GM12878 (cell line): Measurements from ENCODE around the gene LRSAM1. TPM values are rescaled to one million over a fixed set of nuclear protein-coding genes. Genes with fewer than 3 reads are reported as not detected.

Experiments used
- ATAC-seq: fragments of 200-7000 bp; cut with Tn5 transposase; 3 replicates; pipeline ENCODE4 v1.9.1; 2020; ENCODE audit warnings: mild to moderate bottlenecking, moderate library complexity
- BruUV-seq: library from RNA; stranded (reverse); fragments of 400-500 nt; replicated peaks from 2 replicates; lab custom pipeline; 2021; lab: Mats Ljungman, UMichigan
- CTCF ChIA-PET: fragments of 300-600 bp; sonication (Branson Sonifier 250); formaldehyde crosslinking; extraction: SDS; loops from one replicate; lab custom pipeline; 2021; ENCODE audit warnings: inconsistent platforms; lab: Yijun Ruan, JAX
- POLR2A ChIA-PET: fragments of 350-600 bp; formaldehyde crosslinking; extraction: SDS; loops from one replicate; lab custom pipeline; 2021; ENCODE audit warnings: inconsistent platforms; lab: Charles Lee
- RAD21 ChIA-PET: fragments of 300-600 bp; sonication (Branson Sonifier 250); formaldehyde crosslinking; loops from one replicate; lab custom pipeline; 2023; ENCODE audit warnings: antibody characterized with exemption; ENCODE audit not compliant: unreplicated experiment; lab: Charles Lee
- SMC1A ChIA-PET: fragments of 300-600 bp; sonication (Branson Sonifier 250); formaldehyde crosslinking; loops from one replicate; lab custom pipeline; 2023; ENCODE audit not compliant: unreplicated experiment, uncharacterized antibody; lab: Charles Lee
- DNase-seq: peaks from one replicate; pipeline ENCODE4 v3.0.0-alpha.2; 2011; ENCODE audit warnings: low read depth, low spot score
- FAIRE-seq: peaks from 3 replicates; lab custom pipeline; 2011; peaks lifted over from hg19 to GRCh38; lab: Jason Lieb, UNC
- H2AFZ ChIP-seq: 2 replicates; pipeline ENCODE4 v1.6.0; 2011; ENCODE audit warnings: low read depth, low read length, control low read depth; ENCODE audit not compliant: control insufficient read depth
- H3K27ac ChIP-seq: 2 replicates; pipeline ENCODE4 v1.5.1; 2011; ENCODE audit warnings: control low read depth; ENCODE audit not compliant: control insufficient read depth, insufficient read depth
- H3K27me3 ChIP-seq, 2 experiments: replicated peaks in 1 of 2; 2 replicates each; pipeline versions ENCODE4 v1.6.0 to v1.6.1; 2011; ENCODE audit warnings: low read length in 1 of 2; ENCODE audit not compliant: control insufficient read depth in 2 of 2, insufficient read depth in 2 of 2
- H3K36me3 ChIP-seq, 2 experiments: 2 replicates each; pipeline ENCODE4 v1.5.1; 2011; ENCODE audit warnings: low read length in 1 of 2; ENCODE audit not compliant: control insufficient read depth in 2 of 2, insufficient read depth in 2 of 2
- H3K4me1 ChIP-seq: 2 replicates; pipeline ENCODE4 v1.6.1; 2011; ENCODE audit warnings: mild to moderate bottlenecking, low read length, moderate library complexity, mixed read lengths; ENCODE audit not compliant: control insufficient read depth, insufficient read depth
- H3K4me2 ChIP-seq: 2 replicates; pipeline ENCODE4 v1.6.0; 2011; ENCODE audit warnings: control low read depth; ENCODE audit not compliant: control insufficient read depth, insufficient read depth
- H3K4me3 ChIP-seq: fragments of 200-600 bp; sonication (generic); 2 replicates; pipeline ENCODE4 v1.5.1; 2016
- H3K79me2 ChIP-seq: 2 replicates; pipeline ENCODE4 v1.6.0; 2011; ENCODE audit warnings: low read length; ENCODE audit not compliant: control insufficient read depth, insufficient read depth
- H3K9ac ChIP-seq: 2 replicates; pipeline ENCODE4 v1.8.0; 2011; ENCODE audit warnings: low read length, control low read depth, mixed read lengths; ENCODE audit not compliant: control insufficient read depth, insufficient read depth
- H3K9me3 ChIP-seq: replicated peaks from 3 replicates; pipeline ENCODE4 v1.5.1; 2011; ENCODE audit warnings: mild to moderate bottlenecking, low read length; ENCODE audit not compliant: control insufficient read depth, insufficient read depth
- H4K20me1 ChIP-seq: 2 replicates; pipeline ENCODE4 v1.6.0; 2011; ENCODE audit not compliant: control insufficient read depth, insufficient read depth
- HDGF ChIP-seq: fragments of 450-650 bp; IDR thresholded peaks from 2 replicates; pipeline ENCODE4 v1.6.1; 2016; ENCODE audit warnings: antibody characterized with exemption
- LARP7 ChIP-seq: fragments of 450-650 bp; IDR thresholded peaks from 2 replicates; pipeline ENCODE4 v1.6.1; 2017; ENCODE audit warnings: mild to moderate bottlenecking
- POLR2AphosphoS2 ChIP-seq: IDR thresholded peaks from 2 replicates; pipeline ENCODE4 v1.6.1; 2011; ENCODE audit warnings: low read depth, mild to moderate bottlenecking, low read length, improper control_type of control experiment, moderate library complexity
- POU2F2 ChIP-seq: IDR thresholded peaks from 3 replicates; pipeline ENCODE4 v1.6.1; 2011; ENCODE audit warnings: low read depth, mild to moderate bottlenecking, low read length, borderline replicate concordance
- SIN3A ChIP-seq: IDR thresholded peaks from 2 replicates; pipeline ENCODE4 v1.6.1; 2012; ENCODE audit warnings: low read depth, low read length, improper control_type of control experiment
- WRNIP1 ChIP-seq: IDR thresholded peaks from 2 replicates; pipeline ENCODE4 v1.6.1; 2011; ENCODE audit warnings: low read depth, low read length, improper control_type of control experiment, borderline replicate concordance
- ZBTB40 ChIP-seq: fragments of 450-650 bp; IDR thresholded peaks from 2 replicates; pipeline ENCODE4 v1.6.1; 2016; ENCODE audit warnings: mild to moderate bottlenecking, moderate library complexity, borderline replicate concordance
- WGBS: methylation state at CpG from one replicate; pipeline ENCODE4 v1.1.6; 2016; ENCODE audit warnings: low lambda C conversion rate; ENCODE audit not compliant: insufficient replicate concordance, insufficient coverage; ENCODE audit errors: missing lambda C conversion rate; 5-methylcytosine and 5-hydroxymethylcytosine counted together
- in situ Hi-C: fragments of 300-500 bp; cut with MboI; formaldehyde crosslinking; loops from 9 replicates; pipeline ENCODE4 v1.14.3; 2018; ENCODE audit warnings: mixed read lengths
- intact Hi-C: fragments of 100-400 bp; cut with micrococcal nuclease; formaldehyde crosslinking; loops from one replicate; pipeline ENCODE4 v1.14.2; 2022; ENCODE audit not compliant: unreplicated experiment
- polyA plus RNA-seq, 11 experiments: library from polyadenylated mRNA; depleted of rRNA in 4 of 11; unstranded in 6 of 11; stranded (reverse) in 5 of 11; fragments of >200 nt; fragmentation: Nextera tagmentation in 4 of 11; fragmentation: Illumina TruSeq in 1 of 11; extraction: Ambion mirVana in 4 of 11; extraction: Trizol in 1 of 11; gene quantifications; 1 replicate in 1 of 11; 2 replicates in 10 of 11; pipeline versions ENCODE4 v1.2.1 to v1.2.3, GENCODE V29; 2011 to 2016; ENCODE audit warnings: inconsistent platforms in 2 of 11, missing spikeins in 2 of 11, low read depth in 1 of 11
- total RNA-seq, 4 experiments: library from RNA; depleted of rRNA in 3 of 4; stranded (reverse); fragments of >200 nt in 3 of 4; fragmentation: Illumina TruSeq in 1 of 4; extraction: Trizol in 1 of 4; gene quantifications; 2 replicates each; pipeline versions ENCODE4 v1.2.1 to v1.2.3, GENCODE V29; 2013 to 2021

The LRSAM1 gene
- total and polyA plus RNA-seq, 10 of the 15 experiments (the other 5 are each of a cell fraction or from before 2014, with no cell fraction given): 0.14 to 23.4 (median 11.7) TPM

GRCh38 chr9:127450243-127450760 is 1.0 kb upstream of the LRSAM1 start:
- in situ Hi-C loops: no loop called here
- ChIA-PET CTCF (interaction anchor here (0.8 to 2.2 kb wide), 6 partner anchors 27 to 510 kb away, joined by 3 to 7 read pairs (median 4); partner anchors contain the start of genes TOR2A and ZNF79), SMC1A (interaction anchor here (0.9 to 1.6 kb wide), 5 partner anchors 26 to 235 kb away, joined by 3 to 7 read pairs (median 4); partner anchors contain the start of gene ZNF79), POLR2A (interaction anchor here (0.6 to 3.7 kb wide), 5 partner anchors 17 to 183 kb away, joined by 3 to 26 read pairs (median 5); partner anchors contain the start of genes SLC2A8 and ZNF79), RAD21 (interaction anchor here (0.8 to 1.2 kb wide), 3 partner anchors 54 to 508 kb away, joined by 3 to 4 read pairs (median 4); no protein-coding TSS in a partner anchor)
- intact Hi-C loops: loop anchor here (10.0 kb wide), 1 partner anchor 236 kb away; no protein-coding TSS in a partner anchor
- no TSS peak for BruUV-seq
- ATAC-seq: peak; percentile 1
- no peaks in the 10 kb centered on the region; the same call in 2 of the 3 replicates for H3K9me3 ChIP-seq
- FAIRE-seq: no peak
- peak overlapping the region; percentile 95 for H3K9ac ChIP-seq
- no peaks in the 10 kb centered on the region for H3K27me3 ChIP-seq
- DNase-seq: no peak
- peaks cover 17 to 44% of the 10 kb centered on the region in 2 experiments for H3K36me3 ChIP-seq
- WGBS: 2% methylated on average over 14 of the region's 14 CpGs
- peak overlapping the region; percentile 93 for H3K4me3 ChIP-seq
- peaks cover 49% of the 10 kb centered on the region for H3K79me2 ChIP-seq
- TF ChIP-seq HDGF: no peak
- TF ChIP-seq ZBTB40: 0 out of 2 replicates have a peak, but pooled peaks have one; percentile 9
- TF ChIP-seq POLR2AphosphoS2: no peak
- 0 out of 3 replicates have a peak, but pooled peaks have one; percentile 9 for TF ChIP-seq POU2F2
- TF ChIP-seq WRNIP1: peak; percentile 52; the same call in 1 of the 2 replicates
- 0 out of 2 replicates have a peak, but pooled peaks have one; percentile 50 for TF ChIP-seq SIN3A
- TF ChIP-seq LARP7: no peak
- peak overlapping the region; percentile 38 for H3K4me2 ChIP-seq
- peak overlapping the region; percentile 94 for H3K27ac ChIP-seq
- H3K4me1 ChIP-seq: peaks cover 4% of the 10 kb centered on the region; the same call in 1 of the 2 replicates
- H4K20me1 ChIP-seq: peaks cover 11% of the 10 kb centered on the region
- no peak overlapping the region for H2AFZ ChIP-seq
